RWPE1 (cell line): ENCODE data around the gene SLC37A2.

Source experiments
- CTCF ChIA-PET: fragments of 350-600 bp; sonication (Branson Sonifier 250); formaldehyde crosslinking; extraction: SDS; loops from one replicate; lab custom pipeline; 2021; lab: Yijun Ruan, JAX
- POLR2A ChIA-PET: fragments of 400-600 bp; formaldehyde crosslinking; extraction: SDS; loops from one replicate; lab custom pipeline; 2020; ENCODE audit warnings: antibody characterized with exemption; ENCODE audit not compliant: low non-redundant PET; lab: Yijun Ruan, JAX
- DNase-seq: peaks from one replicate; pipeline ENCODE4 v3.0.0; 2012; ENCODE audit warnings: low spot score
- H3K27ac ChIP-seq: fragments of 450-650 bp; 2 replicates; pipeline ENCODE4 v1.5.1; 2017
- TF ChIP-seq, protein P1 (sequence below): fragments of 450-650 bp; conservative IDR thresholded peaks from 2 replicates; pipeline ENCODE4 v1.5.1; 2017; ENCODE audit warnings: low read depth, mild to moderate bottlenecking

Gene SLC37A2

DNA sequence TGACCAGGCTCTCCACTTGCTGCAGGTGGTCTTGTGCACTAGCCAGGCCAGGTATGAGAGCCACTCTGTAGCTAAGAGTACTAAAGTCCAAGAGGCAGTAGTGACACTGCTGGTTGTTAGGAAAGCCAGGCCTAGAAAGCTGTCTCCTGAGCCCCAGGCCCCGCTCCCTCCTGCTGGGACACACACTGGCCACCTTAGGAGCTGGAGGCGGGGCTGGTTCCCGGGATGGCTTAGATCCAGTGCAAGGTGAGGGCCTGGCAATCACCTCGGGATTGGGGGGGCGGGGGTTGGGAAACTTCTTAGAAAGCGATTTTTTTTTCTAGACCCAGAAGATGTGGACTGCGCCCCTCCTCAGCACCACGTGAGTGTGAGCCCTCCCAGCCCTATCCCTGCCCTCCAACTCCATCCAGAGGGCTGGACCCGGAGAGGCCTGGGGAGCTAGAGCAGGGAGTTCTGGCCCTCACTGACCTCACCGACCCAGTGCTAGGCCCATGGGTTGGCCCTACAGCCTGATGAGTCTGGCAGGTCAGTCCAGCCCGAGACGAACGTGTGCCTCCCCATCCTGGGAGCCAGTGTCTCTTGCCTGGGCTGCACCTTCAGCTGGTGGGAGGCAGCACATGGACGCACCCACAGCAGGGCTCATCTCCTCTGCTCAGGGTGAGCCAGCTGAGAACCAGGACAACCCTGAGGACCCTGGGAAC lies 18.1 kb downstream of the SLC37A2 start:
- CTCF ChIA-PET, result no interaction called here
- POLR2A ChIA-PET, result interaction anchor here (0.5 kb wide), 1 partner anchor 23 kb away, joined by 4 read pairs; no protein-coding TSS in a partner anchor
- peak overlapping the region; percentile 97 for H3K27ac ChIP-seq
- no peak for DNase-seq
- TF ChIP-seq, protein P1, sequence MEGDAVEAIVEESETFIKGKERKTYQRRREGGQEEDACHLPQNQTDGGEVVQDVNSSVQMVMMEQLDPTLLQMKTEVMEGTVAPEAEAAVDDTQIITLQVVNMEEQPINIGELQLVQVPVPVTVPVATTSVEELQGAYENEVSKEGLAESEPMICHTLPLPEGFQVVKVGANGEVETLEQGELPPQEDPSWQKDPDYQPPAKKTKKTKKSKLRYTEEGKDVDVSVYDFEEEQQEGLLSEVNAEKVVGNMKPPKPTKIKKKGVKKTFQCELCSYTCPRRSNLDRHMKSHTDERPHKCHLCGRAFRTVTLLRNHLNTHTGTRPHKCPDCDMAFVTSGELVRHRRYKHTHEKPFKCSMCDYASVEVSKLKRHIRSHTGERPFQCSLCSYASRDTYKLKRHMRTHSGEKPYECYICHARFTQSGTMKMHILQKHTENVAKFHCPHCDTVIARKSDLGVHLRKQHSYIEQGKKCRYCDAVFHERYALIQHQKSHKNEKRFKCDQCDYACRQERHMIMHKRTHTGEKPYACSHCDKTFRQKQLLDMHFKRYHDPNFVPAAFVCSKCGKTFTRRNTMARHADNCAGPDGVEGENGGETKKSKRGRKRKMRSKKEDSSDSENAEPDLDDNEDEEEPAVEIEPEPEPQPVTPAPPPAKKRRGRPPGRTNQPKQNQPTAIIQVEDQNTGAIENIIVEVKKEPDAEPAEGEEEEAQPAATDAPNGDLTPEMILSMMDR, result no peak

DNA sequence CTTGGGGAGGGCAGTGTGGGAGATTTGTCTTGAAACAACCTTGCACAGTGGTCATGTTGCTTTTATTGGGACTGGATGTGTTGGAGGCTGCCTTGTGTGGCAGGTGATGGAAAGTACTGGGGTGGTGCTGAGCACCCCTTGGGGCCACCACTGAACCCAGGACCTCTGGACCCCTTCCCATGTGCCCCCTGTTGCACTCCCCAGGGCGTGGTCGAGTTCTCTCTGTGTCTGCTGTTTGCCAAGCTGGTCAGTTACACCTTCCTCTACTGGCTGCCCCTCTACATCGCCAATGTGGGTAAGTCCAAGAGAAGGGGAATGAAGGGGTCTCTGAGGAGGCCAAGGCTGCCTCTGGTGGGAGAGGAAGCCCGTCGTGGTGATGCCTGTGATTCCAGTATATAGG lies 18.9 kb downstream of the SLC37A2 start:
- H3K27ac ChIP-seq, result peak overlapping the region; percentile 97
- POLR2A ChIA-PET, result interaction anchor here (1.8 kb wide), 1 partner anchor 12 kb away, joined by 5 read pairs; no protein-coding TSS in a partner anchor
- no peak for DNase-seq
- TF ChIP-seq, protein P1, result no peak
- CTCF ChIA-PET, result interaction anchor here (0.6 to 1.4 kb wide), 2 partner anchors 59 to 156 kb away, joined by 5 to 7 read pairs; no protein-coding TSS in a partner anchor

DNA sequence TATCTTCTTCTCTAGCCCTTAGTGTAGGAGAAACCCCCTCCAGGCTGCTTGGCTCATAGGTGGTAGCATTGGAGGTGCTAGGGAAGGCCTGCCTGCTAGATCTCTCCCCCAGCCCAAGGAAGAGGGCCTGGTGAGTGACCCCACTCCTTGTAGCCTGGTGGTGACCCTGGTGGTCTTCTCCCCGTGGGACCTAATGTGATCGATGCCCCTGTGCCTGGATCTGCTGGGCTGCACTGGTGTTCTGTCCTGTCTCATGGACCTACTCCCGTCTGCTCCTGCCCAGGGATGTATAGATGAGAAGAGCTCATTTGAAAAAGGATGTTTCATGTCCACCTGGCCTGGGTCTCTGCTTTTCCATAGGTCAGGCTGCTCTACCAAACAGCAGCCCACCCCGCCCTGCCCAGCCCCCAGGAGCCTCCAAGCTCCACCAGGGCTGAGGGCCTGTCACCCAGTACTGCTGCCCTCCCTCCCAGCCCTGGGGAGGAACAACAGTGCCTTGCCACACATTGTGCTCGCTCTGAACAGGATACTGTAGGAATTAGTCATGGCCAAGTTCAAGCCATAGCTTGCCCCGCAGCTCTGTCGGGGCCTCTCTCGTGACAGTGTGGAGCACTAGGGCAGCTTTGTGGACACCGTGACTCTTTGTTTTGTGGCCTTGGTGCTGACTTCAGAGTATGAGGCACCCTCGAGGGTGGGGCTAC lies 19.7 kb downstream of the SLC37A2 start:
- ChIA-PET POLR2A (interaction anchor here (0.7 to 1.8 kb wide), 2 partner anchors 13 to 20 kb away, joined by 3 to 5 read pairs; partner anchors contain the start of gene SLC37A2), CTCF (interaction anchor here (0.6 to 1.4 kb wide), 3 partner anchors 12 to 156 kb away, joined by 3 to 7 read pairs (median 5); no protein-coding TSS in a partner anchor)
- peak; percentile 87 for DNase-seq
- TF ChIP-seq, protein P1, result no peak
- H3K27ac ChIP-seq, result peak overlapping the region; percentile 97

DNA sequence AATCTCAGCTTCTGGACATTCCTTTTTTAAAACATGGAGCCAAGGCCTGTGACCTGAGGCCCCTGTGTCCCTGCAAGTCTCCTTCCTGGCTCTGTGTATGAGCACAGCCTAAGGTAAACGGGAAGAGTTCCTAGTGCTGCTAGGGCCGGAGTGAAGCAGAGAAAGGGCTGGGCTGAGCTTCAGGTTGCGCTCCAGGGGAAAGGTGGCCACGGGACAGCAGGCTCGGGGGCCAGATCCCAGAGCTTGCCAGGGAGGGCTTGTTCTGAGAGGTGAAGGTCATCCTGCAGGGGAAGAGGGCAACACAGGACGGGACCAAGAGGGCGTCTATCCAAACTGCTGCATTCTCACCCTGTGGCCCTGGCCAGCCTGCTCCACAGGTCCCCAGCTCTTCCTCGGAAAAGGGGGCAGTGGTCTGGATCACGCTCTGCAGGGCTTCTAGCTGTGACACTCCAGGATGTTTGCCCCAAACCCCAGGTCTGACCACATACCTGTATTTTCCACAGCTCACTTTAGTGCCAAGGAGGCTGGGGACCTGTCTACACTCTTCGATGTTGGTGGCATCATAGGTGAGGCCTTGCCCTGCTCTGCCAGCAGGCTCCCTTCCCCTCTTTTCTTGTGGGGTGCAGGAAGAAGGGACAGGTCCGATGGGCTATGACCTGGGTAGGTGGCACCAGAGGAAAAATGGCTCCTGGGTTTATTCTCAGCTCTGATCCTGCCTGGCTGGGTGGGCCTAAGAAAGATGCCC lies 20.4 kb downstream of the SLC37A2 start:
- ChIA-PET POLR2A (interaction anchor here (0.7 to 1.8 kb wide), 2 partner anchors 14 to 20 kb away, joined by 3 to 5 read pairs; partner anchors contain the start of gene SLC37A2), CTCF (interaction anchor here (0.5 to 1.4 kb wide), 5 partner anchors 12 to 147 kb away, joined by 3 to 7 read pairs (median 3); no protein-coding TSS in a partner anchor)
- no peak for DNase-seq
- peak overlapping the region; percentile 97 for H3K27ac ChIP-seq
- TF ChIP-seq, protein P1, result no peak

DNA sequence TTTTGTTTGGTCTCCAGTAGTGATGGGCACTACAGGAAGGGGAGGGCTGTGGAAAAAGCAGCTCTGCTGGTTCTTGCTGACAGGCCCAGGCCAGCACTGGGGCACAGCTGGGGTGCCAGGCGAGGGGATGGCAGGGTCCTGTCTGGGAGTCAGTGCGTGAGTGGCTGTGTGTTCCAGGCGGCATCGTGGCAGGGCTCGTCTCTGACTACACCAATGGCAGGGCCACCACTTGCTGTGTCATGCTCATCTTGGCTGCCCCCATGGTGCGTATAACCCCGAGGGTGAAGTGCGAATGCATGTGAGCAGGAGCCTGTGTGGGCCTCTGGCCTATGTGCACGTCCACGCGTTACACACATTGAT lies 20.9 kb downstream of the SLC37A2 start:
- POLR2A ChIA-PET, result no interaction called here
- peak overlapping the region; percentile 97 for H3K27ac ChIP-seq
- CTCF ChIA-PET, result interaction anchor here (0.7 kb wide), 2 partner anchors 77 to 148 kb away, joined by 3 read pairs; no protein-coding TSS in a partner anchor
- TF ChIP-seq, protein P1, result no peak
- no peak for DNase-seq
